Stimulated activated CD8-positive, alpha-beta memory T cell treated with anti-CD3 and anti-CD28 coated beads, Interleukin-12 subunit alpha, Interleukin-12 subunit beta, amount 100 ng/mL, for 1 hour (primary cell): ENCODE measurements around the gene DAPK2.

ENCODE experiments used
- DNase-seq: peaks from one replicate; pipeline ENCODE4 v3.0.0-alpha.2; 2020; ENCODE audit warnings: low read depth

The DAPK2 gene

DNA sequence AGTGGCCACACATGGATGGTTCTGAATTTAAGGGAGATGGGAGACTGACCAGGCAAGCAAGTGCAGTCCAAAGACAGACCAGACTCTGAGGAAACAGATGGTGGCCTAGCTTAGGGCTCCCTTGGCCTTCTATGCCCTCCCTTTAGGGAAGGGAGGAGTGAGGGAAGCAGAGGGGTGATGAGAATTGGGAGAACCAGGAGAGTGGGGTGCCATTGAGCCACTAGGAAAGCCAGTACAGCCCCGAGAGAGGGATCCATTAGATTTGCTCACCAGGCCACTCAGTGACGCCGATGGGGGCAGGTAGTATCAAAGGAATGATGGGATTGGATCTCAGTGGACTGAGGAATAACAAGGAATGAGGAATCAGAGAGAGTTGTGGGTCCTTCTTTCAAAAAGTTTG lies 182.1 kb downstream of the DAPK2 start:
- DNase-seq = no peak

DNA sequence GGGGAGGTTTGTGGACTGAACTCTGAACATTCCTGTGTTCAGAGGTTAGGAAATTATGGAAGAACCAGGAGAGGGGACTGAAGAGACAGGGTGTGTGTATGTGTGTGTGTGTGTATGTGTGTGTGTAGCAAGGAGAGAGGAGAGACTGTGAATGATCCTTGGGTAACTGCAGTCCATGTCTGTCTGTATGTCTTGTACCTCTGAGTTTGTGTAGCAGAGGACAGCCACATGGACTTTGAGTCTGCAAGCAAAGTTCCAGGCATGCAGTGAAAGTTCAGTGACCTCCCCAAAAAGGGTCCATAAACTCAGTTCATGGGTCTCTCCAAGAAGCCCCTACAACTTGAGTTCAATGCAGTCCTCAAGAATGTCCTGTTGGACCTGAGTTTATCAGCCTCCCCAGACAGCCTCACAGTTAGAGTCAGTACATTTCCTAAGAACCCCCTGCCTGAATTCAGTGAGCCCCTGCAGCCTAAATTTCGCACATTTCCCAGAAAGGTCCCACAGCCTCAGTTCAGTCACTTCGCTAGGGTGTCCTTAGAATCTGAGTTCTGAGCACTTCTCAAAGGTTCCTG lies 184.3 kb downstream of the DAPK2 start:
- DNase-seq = no peak

DNA sequence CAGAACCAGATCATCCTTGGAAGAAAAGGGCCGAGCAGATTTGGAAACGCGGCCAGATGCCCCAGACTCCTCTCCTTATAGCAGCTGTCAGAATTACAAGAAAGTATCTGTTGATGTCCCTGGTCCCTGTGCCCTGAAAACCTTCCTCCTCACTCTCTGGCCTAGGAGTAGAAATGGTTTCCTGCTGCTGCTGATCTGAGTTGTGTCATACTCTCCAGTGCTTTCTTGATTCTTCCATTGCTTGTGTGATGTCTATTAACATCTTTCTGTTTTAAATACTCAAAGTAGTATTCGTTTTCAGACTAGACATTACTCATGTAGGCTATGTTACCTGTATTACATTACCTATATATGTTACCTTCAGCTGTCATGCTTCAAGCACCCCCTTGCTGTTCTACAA lies 185.7 kb downstream of the DAPK2 start:
- DNase-seq = no peak

DNA sequence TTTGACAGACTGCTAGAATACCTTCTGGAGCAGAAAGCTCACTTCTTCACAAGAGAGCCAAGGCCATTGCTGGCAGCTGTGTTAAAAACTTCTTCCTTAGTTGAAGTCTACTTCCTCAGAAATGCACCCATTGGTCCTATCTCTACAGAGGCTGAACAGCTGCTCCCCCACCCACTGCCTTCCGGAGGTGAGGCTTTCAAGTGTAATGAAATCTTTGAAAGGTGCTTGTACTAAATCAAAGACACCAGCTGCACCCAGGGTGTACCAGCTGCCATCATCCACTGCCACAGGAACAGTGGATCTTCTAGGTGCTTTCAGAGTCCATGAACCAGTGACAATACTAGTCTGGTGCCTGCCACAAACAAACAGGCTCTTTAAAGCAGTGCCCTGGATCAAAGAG lies 186.1 kb downstream of the DAPK2 start:
- DNase-seq = peak; percentile 20

DNA sequence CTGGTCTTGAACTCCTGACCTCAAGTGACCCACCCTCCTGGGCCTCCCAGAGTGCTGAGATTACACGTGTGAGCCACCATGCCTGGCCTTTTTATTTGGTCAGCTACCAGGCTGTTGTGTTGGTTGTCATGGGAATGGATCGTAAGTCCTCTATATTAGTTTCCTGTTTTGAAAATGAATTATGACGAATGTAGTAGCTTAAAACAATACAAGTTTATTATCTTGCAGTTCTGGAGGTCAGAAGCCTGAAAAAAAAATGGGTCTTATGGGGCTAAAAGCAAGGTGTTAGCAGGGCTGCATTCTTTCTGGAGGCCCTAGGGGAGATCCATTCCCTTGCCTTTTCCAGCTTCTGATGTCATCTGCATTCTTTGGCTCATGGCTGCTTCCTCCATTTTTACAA lies 187.4 kb downstream of the DAPK2 start:
- no peak for DNase-seq

DNA sequence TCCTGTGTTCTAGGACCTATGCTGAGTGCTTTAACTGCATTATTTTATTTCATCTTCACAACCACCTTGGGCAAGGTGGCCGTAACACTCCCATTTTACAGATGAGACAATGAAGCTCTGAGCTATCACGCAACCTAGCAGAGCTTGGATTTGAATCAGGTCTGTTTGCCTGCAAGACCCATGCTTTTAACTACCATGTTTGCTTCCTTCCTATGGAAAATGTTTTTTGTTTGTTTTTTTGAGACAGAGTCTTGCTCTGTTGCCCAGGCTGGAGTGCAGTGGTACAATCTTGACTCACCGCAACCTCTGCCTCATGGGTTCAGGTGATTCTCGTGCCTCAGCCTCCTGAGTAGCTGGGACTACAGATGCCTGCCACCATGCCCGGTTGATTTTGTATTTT lies 187.8 kb downstream of the DAPK2 start:
- DNase-seq = no peak

DNA sequence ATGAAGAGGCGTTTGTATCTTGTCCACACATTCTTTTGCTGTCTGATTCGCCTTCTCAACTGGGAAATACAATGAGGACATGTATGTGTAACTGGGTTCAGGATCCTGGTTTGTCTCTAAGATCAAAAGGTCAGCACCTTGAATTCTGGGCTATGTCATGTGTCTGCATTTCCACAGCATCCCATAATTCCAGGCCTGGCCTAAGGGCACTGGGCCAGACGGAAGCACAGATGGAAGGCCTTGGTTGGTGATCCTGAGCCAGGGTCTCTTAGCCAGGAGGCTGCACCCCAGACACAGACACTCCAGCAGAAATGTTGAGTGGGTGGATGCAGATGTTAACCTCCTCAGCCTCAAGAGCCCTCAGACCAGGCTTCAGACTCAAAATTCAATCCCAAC lies 188.8 kb downstream of the DAPK2 start:
- no peak for DNase-seq
